Endodermal cell (in vitro differentiated cells): Measurements from ENCODE around the gene PARP12. TPM values are rescaled to one million over a fixed set of nuclear protein-coding genes. Genes with fewer than 3 reads are reported as not detected.

ENCODE experiments used
- DNase-seq: peaks from one replicate; pipeline ENCODE4 v3.0.0-alpha.2; 2017
- H3K27ac ChIP-seq: 2 replicates; pipeline ENCODE4 v1.5.1; 2013; ENCODE audit warnings: mild to moderate bottlenecking, low read depth, low read length, moderate library complexity
- H3K27me3 ChIP-seq: 2 replicates; pipeline ENCODE4 v1.6.1; 2013; ENCODE audit warnings: mild to moderate bottlenecking, low read length, moderate library complexity; ENCODE audit not compliant: insufficient read depth, control insufficient read depth, poor library complexity, severe bottlenecking
- H3K36me3 ChIP-seq: 2 replicates; pipeline ENCODE4 v1.7.0; 2013; ENCODE audit warnings: mild to moderate bottlenecking, low read length, moderate library complexity; ENCODE audit not compliant: control insufficient read depth, insufficient read depth
- H3K4me1 ChIP-seq: one replicate; pipeline ENCODE4 v1.7.0; 2013; ENCODE audit warnings: low read length; ENCODE audit not compliant: control insufficient read depth, insufficient read depth
- H3K4me3 ChIP-seq: 2 replicates; pipeline ENCODE4 v1.5.1; 2013; ENCODE audit warnings: mild to moderate bottlenecking, low read length, moderate library complexity
- H3K9ac ChIP-seq: 2 replicates; pipeline ENCODE4 v1.6.1; 2013; ENCODE audit warnings: mild to moderate bottlenecking, low read length, moderate library complexity; ENCODE audit not compliant: poor library complexity, severe bottlenecking; ENCODE audit errors: extremely low read depth
- H3K9me3 ChIP-seq: 2 replicates; pipeline ENCODE4 v1.6.1; 2013; ENCODE audit warnings: mild to moderate bottlenecking, low read length, moderate library complexity; ENCODE audit not compliant: control insufficient read depth
- H3K27ac Mint-ChIP-seq: 2 replicates; pipeline ENCODE4 v1.8.0; 2020; ENCODE audit warnings: mixed read lengths
- H3K27me3 Mint-ChIP-seq: 2 replicates; pipeline ENCODE4 v1.8.0; 2021; ENCODE audit warnings: mild to moderate bottlenecking, mixed read lengths; ENCODE audit not compliant: insufficient read depth
- H3K36me3 Mint-ChIP-seq: 2 replicates; pipeline ENCODE4 v1.8.0; 2020; ENCODE audit warnings: low read depth, mixed read lengths
- H3K4me1 Mint-ChIP-seq: 2 replicates; pipeline ENCODE4 v1.8.0; 2020; ENCODE audit warnings: mixed read lengths
- H3K4me3 Mint-ChIP-seq: 2 replicates; pipeline ENCODE4 v1.8.0; 2020; ENCODE audit warnings: mild to moderate bottlenecking, moderate library complexity, mixed read lengths
- H3K9me3 Mint-ChIP-seq: 2 replicates; pipeline ENCODE4 v1.8.0; 2020; ENCODE audit warnings: mild to moderate bottlenecking, mixed read lengths
- WGBS, 2 experiments: methylation state at CpG; one replicate each; pipeline versions ENCODE4 v1.1.5 to v1.1.7; 2013; ENCODE audit warnings: missing lambda C conversion rate in 2 of 2, mixed read lengths in 1 of 2; ENCODE audit not compliant: insufficient coverage in 1 of 2, insufficient read length in 1 of 2; 5-methylcytosine and 5-hydroxymethylcytosine counted together
- total RNA-seq, 2 donors: library from RNA; stranded (reverse); fragmentation: NEBNext Ultra II Directional in 1 of 2; extraction: Animal tissue kit (Norgen Biotek cat#: 25700) in 1 of 2; gene quantifications; 2 replicates in 1 of 2; 3 replicates in 1 of 2; pipeline ENCODE4 v1.2.1, GENCODE V29; 2021
- TF ChIP-seq, protein P1 (sequence below): fragments of 200-600 bp; sonication (generic); conservative IDR thresholded peaks from 2 replicates; pipeline ENCODE4 v1.5.0; 2021; ENCODE audit warnings: antibody characterized with exemption, mild to moderate bottlenecking

The PARP12 gene
- total RNA-seq, 2 donors from 2014 or later = 9.4 to 10.4 TPM

DNA sequence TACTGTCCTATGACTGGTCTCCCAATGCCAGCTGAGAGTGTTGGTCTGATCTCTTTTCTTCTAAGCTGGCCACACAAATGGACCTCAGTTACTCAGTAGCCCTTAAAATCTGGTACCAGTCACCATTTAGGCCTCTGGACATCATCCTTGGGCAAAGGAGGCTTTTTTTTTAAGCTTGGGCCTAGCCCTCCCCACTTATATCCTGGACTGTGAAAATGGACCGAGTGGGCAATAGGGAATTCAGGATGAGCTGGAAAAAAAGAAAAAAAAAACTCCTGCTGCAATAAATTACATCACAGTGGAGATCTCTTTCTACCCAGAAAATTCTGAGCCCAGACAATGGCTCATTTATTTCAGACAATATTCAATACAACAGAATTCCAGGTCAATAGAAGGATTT, 68.4 kb downstream of the PARP12 start:
- no peak for DNase-seq
- Mint-ChIP-seq H3K27ac (no peak overlapping the region), H3K36me3 (no peaks in the 10 kb centered on the region), H3K4me3 (no peak overlapping the region), H3K27me3 (no peaks in the 10 kb centered on the region), H3K9me3 (no peaks in the 10 kb centered on the region), H3K4me1 (peaks cover 15% of the 10 kb centered on the region)
- TF ChIP-seq, protein P1, sequence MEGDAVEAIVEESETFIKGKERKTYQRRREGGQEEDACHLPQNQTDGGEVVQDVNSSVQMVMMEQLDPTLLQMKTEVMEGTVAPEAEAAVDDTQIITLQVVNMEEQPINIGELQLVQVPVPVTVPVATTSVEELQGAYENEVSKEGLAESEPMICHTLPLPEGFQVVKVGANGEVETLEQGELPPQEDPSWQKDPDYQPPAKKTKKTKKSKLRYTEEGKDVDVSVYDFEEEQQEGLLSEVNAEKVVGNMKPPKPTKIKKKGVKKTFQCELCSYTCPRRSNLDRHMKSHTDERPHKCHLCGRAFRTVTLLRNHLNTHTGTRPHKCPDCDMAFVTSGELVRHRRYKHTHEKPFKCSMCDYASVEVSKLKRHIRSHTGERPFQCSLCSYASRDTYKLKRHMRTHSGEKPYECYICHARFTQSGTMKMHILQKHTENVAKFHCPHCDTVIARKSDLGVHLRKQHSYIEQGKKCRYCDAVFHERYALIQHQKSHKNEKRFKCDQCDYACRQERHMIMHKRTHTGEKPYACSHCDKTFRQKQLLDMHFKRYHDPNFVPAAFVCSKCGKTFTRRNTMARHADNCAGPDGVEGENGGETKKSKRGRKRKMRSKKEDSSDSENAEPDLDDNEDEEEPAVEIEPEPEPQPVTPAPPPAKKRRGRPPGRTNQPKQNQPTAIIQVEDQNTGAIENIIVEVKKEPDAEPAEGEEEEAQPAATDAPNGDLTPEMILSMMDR = no peak
- H3K4me3 ChIP-seq = no peak overlapping the region
- H3K36me3 ChIP-seq = no peaks in the 10 kb centered on the region
- H3K9ac ChIP-seq = no peak overlapping the region
- no peaks in the 10 kb centered on the region for H3K9me3 ChIP-seq
- H3K4me1 ChIP-seq = peaks cover 3% of the 10 kb centered on the region
- 100% methylated on average over 1 of the region's 1 CpG; no CpG with 5 or more reads in 1 of the 2 experiments for WGBS, 2 experiments
- no peak overlapping the region for H3K27ac ChIP-seq
- H3K27me3 ChIP-seq = no peaks in the 10 kb centered on the region

DNA sequence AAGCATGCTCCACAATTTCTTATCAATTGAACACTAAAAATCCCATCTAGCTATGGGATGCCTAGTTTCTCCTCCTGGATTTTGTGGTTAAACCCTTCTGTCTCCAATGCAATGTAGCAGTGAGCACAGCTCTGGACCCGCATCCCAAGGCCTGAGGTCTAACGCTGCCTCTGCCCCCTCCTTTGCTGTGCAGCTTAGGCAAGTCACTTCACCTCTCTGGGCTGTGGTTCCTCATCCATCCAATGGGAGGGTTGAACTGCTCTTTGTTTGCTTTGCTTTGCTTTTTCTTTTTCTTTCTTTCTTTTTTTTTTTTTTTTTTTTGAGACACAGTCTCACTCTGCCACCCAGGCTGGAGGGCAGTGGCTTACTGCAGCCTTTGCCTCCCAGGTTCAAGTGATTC, 69.2 kb downstream of the PARP12 start:
- H3K27ac Mint-ChIP-seq = no peak overlapping the region
- H3K9ac ChIP-seq = no peak overlapping the region
- no peak overlapping the region for H3K4me3 ChIP-seq
- DNase-seq = no peak
- no peaks in the 10 kb centered on the region for H3K9me3 Mint-ChIP-seq
- 99% methylated on average over 2 of the region's 2 CpGs; no CpG with 5 or more reads in 1 of the 2 experiments for WGBS, 2 experiments
- H3K4me3 Mint-ChIP-seq = no peak overlapping the region
- H3K27ac ChIP-seq = no peak overlapping the region
- H3K4me1 Mint-ChIP-seq = peaks cover 15% of the 10 kb centered on the region
- H3K4me1 ChIP-seq = peaks cover 3% of the 10 kb centered on the region
- TF ChIP-seq, protein P1 = no peak
- no peaks in the 10 kb centered on the region for H3K9me3 ChIP-seq
- H3K36me3 Mint-ChIP-seq = no peaks in the 10 kb centered on the region
- H3K27me3 Mint-ChIP-seq = peaks cover 3% of the 10 kb centered on the region
- H3K36me3 ChIP-seq = no peaks in the 10 kb centered on the region
- H3K27me3 ChIP-seq = no peaks in the 10 kb centered on the region

DNA sequence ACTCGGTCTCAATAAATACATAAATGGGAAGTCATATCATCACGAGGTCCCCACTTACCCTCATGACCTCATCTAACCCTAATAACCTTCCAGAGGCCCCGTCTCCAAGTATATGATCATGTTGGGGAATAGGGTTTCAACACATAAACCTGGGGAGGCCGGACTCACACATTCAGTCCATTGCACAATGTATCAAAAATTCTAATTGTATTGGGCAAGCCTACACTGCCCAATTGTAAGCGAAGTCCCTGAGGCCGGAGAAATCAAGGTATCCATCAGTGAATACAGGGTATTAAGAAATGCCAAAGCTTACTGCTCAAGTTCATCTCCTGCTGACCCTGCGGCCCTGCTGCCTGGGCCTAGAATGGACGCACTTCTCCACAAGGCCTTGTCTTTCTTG, 69.6 kb downstream of the PARP12 start:
- Histone ChIP-seq H3K27ac (no peak overlapping the region), H3K9me3 (no peaks in the 10 kb centered on the region), H3K4me1 (peaks cover 3% of the 10 kb centered on the region), H3K36me3 (no peaks in the 10 kb centered on the region), H3K4me3 (no peak overlapping the region), H3K27me3 (no peaks in the 10 kb centered on the region), H3K9ac (no peak overlapping the region)
- H3K9me3 Mint-ChIP-seq = no peaks in the 10 kb centered on the region
- no peak for DNase-seq
- no peak overlapping the region for H3K27ac Mint-ChIP-seq
- H3K4me1 Mint-ChIP-seq = peaks cover 15% of the 10 kb centered on the region
- H3K4me3 Mint-ChIP-seq = no peak overlapping the region
- 91 to 96% methylated on average over 6 to 8 of the region's 8 CpGs for WGBS, 2 experiments
- peaks cover 7% of the 10 kb centered on the region for H3K27me3 Mint-ChIP-seq
- no peaks in the 10 kb centered on the region for H3K36me3 Mint-ChIP-seq
- TF ChIP-seq, protein P1 = no peak
